Measurements from ENCODE around the gene BRD3OS.

Gene BRD3OS, protein sequence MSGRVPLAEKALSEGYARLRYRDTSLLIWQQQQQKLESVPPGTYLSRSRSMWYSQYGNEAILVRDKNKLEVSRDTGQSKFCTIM

DNA sequence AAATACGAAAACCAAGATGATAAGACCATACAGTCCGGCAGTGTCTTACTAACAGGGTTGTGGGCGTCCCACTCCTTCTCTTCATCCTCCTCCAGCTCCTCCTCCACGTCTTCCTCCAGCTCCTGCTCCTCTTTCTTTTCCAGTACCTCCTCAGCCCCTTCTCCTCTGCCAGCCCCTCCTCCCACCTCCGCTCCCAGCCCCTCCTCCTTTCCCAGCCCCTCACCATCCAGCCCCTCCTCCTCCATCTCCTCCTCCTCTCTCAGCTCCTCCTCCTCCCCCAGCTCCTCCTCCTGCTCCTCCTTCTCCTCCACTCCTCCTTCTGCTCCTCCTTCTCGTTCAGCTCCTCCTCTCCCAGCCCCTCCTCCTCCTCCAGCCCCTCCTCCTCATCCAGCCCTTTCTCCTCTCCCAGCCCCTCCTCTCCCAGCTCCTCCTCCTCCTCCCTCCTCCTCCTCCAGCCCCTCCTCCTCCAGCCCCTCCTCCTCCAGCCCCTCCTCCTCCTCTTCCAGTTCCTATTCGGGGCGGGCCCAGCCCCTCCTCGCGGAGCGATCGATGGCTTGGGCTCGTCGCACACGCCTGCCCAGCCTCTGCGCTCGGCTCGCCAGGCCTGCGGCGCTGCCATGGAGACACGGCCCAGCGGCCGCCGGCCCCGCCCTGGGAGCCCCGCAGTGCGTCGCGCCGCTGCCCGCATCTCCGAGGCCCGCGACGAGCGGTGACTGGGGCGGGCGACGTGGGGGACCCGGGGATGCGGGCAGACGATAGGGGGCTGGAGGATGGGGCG is at the start of gene BRD3OS:
Gene BRD3OS, plus strand, starts transcription at position 654 of the 778 bp plus-strand sequence. CDS start 1,267 bp downstream, outside the sequence.
- in situ Hi-C loops (cut with MboI; ENCODE audit: low sequenced_read_pairs), result no loop called here

DNA sequence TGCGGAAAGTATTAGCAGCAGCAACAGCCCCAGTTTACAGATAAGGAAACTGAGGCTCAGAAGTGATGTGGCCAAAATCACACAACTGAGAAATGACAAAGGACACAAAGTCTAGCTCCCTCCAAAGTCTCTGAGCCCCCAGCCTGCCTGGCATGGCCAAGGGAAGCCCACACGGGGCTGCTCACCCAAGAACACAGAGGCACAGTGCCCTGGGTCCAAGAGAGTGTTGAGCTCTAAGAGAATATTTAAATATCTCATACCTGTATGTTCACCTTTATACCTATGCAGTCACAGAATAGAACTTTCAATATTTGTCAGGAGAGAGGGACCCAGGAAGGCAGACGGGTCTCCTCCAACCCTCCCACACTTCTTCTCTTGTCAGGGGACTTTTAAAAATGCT is 49.8 kb upstream of the BRD3OS start:
- in situ Hi-C loops (cut with MboI; ENCODE audit: low sequenced_read_pairs), result loop anchor here (25.0 kb wide), 1 partner anchor 463 kb away; the partner anchor contains the start of gene MYMK

- in situ Hi-C loops (cut with MboI; ENCODE audit: low sequenced_read_pairs), result loop anchor here (25.0 kb wide), 1 partner anchor 464 kb away; the partner anchor contains the start of gene MYMK
Measured at GRCh38 chr9:133976191-133976861, 49.0 kb upstream of the BRD3OS start.

GRCh38 chr9:133976887-133977286 is 48.4 kb upstream of the BRD3OS start:
- in situ Hi-C loops (cut with MboI; ENCODE audit: low sequenced_read_pairs), result loop anchor here (25.0 kb wide), 1 partner anchor 465 kb away; the partner anchor contains the start of gene MYMK

GRCh38 chr9:133977421-133978201 is 47.7 kb upstream of the BRD3OS start:
- in situ Hi-C loops (cut with MboI; ENCODE audit: low sequenced_read_pairs), result loop anchor here (25.0 kb wide), 1 partner anchor 465 kb away; the partner anchor contains the start of gene MYMK

GRCh38 chr9:133978226-133978898 is 46.9 kb upstream of the BRD3OS start:
- in situ Hi-C loops (cut with MboI; ENCODE audit: low sequenced_read_pairs), result loop anchor here (25.0 kb wide), 1 partner anchor 466 kb away; the partner anchor contains the start of gene MYMK

- in situ Hi-C loops (cut with MboI; ENCODE audit: low sequenced_read_pairs), result loop anchor here (25.0 kb wide), 1 partner anchor 467 kb away; the partner anchor contains the start of gene MYMK
Measured at GRCh38 chr9:133978899-133979272, 46.4 kb upstream of the BRD3OS start.

DNA sequence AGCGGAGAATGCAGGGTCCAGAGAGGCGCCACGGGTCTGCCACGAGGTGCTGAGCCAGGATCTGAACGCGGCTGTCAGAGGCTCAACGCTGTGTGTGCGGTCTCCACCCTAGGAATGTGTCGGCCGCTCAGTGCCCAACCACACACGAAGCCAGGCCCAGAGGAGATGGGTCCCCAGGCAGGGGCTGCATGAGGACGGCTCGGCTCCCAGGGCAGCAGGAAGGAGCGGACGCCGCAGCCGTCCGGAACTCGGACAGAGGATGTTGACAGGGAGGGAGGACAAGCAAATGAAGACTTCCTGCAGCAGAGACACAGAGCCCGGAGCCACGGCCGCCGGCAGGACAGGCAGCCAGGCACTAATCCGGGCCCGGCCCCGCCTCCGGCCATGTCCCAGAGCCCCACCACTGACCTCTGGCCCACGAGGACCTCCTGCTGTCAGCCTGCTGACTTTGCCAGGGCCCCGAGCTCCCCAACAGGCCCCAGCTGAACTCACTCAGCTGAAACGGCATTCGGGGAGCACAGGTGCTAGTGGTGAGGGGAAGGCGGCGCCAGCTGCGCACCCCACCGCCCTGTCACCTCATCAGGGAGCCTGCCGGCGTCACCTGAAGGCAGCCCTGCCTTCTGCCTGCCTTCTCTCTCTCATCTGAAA is 45.9 kb upstream of the BRD3OS start:
- in situ Hi-C loops (cut with MboI; ENCODE audit: low sequenced_read_pairs), result loop anchor here (25.0 kb wide), 1 partner anchor 467 kb away; the partner anchor contains the start of gene MYMK

- in situ Hi-C loops (cut with MboI; ENCODE audit: low sequenced_read_pairs), result loop anchor here (25.0 kb wide), 1 partner anchor 468 kb away; the partner anchor contains the start of gene MYMK
Measured at GRCh38 chr9:133979921-133980863, 45.1 kb upstream of the BRD3OS start.

GRCh38 chr9:133980864-133981588 is 44.3 kb upstream of the BRD3OS start:
- in situ Hi-C loops (cut with MboI; ENCODE audit: low sequenced_read_pairs), result loop anchor here (25.0 kb wide), 1 partner anchor 469 kb away; the partner anchor contains the start of gene MYMK

- in situ Hi-C loops (cut with MboI; ENCODE audit: low sequenced_read_pairs), result loop anchor here (25.0 kb wide), 1 partner anchor 469 kb away; the partner anchor contains the start of gene MYMK
Measured at GRCh38 chr9:133981589-133981957, 43.7 kb upstream of the BRD3OS start.

GRCh38 chr9:133981958-133982681 is 43.2 kb upstream of the BRD3OS start:
- in situ Hi-C loops (cut with MboI; ENCODE audit: low sequenced_read_pairs), result loop anchor here (25.0 kb wide), 1 partner anchor 470 kb away; the partner anchor contains the start of gene MYMK

GRCh38 chr9:133982971-133983720 is 42.1 kb upstream of the BRD3OS start:
- in situ Hi-C loops (cut with MboI; ENCODE audit: low sequenced_read_pairs), result loop anchor here (25.0 kb wide), 1 partner anchor 471 kb away; the partner anchor contains the start of gene MYMK

GRCh38 chr9:133986061-133986460 is 39.2 kb upstream of the BRD3OS start:
- in situ Hi-C loops (cut with MboI; ENCODE audit: low sequenced_read_pairs), result loop anchor here (25.0 kb wide), 1 partner anchor 474 kb away; the partner anchor contains the start of gene MYMK

GRCh38 chr9:133986774-133987445 is 38.4 kb upstream of the BRD3OS start:
- in situ Hi-C loops (cut with MboI; ENCODE audit: low sequenced_read_pairs), result loop anchor here (25.0 kb wide), 1 partner anchor 475 kb away; the partner anchor contains the start of gene MYMK

Measured in HL-60/S4 treated with phorbol 12-myristate 13-acetate at 8.2 ng/mL for 4 days and 3 days (cell line).